SK-N-MC (cell line): Measurements from ENCODE around the gene VDAC1.
"Not testable (repeated sequence)": the region's sequence is repeated elsewhere in the genome, so short reads cannot be mapped to it uniquely, and the experiment has no call there.

Source experiments
- DNase-seq: peaks from one replicate; pipeline ENCODE4 v3.0.0-alpha.2; 2011; ENCODE audit warnings: low read depth, low spot score
- H3K27ac ChIP-seq: fragments of 200-600 bp; sonication (generic); 2 replicates; pipeline ENCODE4 v1.5.1; 2016; ENCODE audit warnings: mixed run types
- H3K36me3 ChIP-seq: fragments of 200-600 bp; sonication (generic); 2 replicates; pipeline ENCODE4 v1.6.1; 2017; ENCODE audit warnings: antibody characterized with exemption, low read length, mixed read lengths; ENCODE audit not compliant: insufficient read depth
- H3K4me3 ChIP-seq: fragments of 200-600 bp; sonication (generic); 2 replicates; pipeline ENCODE4 v1.5.1; 2016
- H3K9ac ChIP-seq: fragments of 200-600 bp; sonication (generic); 2 replicates; pipeline ENCODE4 v1.8.0; 2017; ENCODE audit warnings: mixed run types, mixed read lengths; ENCODE audit not compliant: insufficient read length
- H3K9me3 ChIP-seq: fragments of 200-600 bp; sonication (generic); 2 replicates; pipeline ENCODE4 v1.6.1; 2017; ENCODE audit warnings: low read depth, mild to moderate bottlenecking, antibody characterized with exemption, low read length, moderate library complexity, mixed read lengths
- EZH2 ChIP-seq: fragments of 200-600 bp; sonication (generic); IDR thresholded peaks from one replicate; pipeline ENCODE4 v1.6.1; 2017; ENCODE audit warnings: antibody characterized with exemption
- FOXP2 ChIP-seq: optimal IDR thresholded peaks from 2 replicates; pipeline ENCODE3; 2011; ENCODE audit warnings: mild to moderate bottlenecking, moderate library complexity; ENCODE audit not compliant: insufficient read depth; ENCODE audit errors: extremely low read length, control extremely low read depth
- POLR2AphosphoS5 ChIP-seq: IDR thresholded peaks from 2 replicates; pipeline ENCODE4 v1.6.1; 2012; ENCODE audit warnings: mild to moderate bottlenecking, low read depth, low read length, borderline replicate concordance

The VDAC1 gene

GRCh38 chr5:133938039-133938821 lies 66.5 kb downstream of the VDAC1 start:
- TF ChIP-seq FOXP2 (no peak), POLR2AphosphoS5 (no peak), EZH2 (no peak)
- no peaks in the 10 kb centered on the region for H3K9me3 ChIP-seq
- no peak overlapping the region for H3K9ac ChIP-seq
- no peaks in the 10 kb centered on the region for H3K36me3 ChIP-seq
- no peak overlapping the region for H3K4me3 ChIP-seq
- no peak for DNase-seq
- no peak overlapping the region for H3K27ac ChIP-seq

DNA sequence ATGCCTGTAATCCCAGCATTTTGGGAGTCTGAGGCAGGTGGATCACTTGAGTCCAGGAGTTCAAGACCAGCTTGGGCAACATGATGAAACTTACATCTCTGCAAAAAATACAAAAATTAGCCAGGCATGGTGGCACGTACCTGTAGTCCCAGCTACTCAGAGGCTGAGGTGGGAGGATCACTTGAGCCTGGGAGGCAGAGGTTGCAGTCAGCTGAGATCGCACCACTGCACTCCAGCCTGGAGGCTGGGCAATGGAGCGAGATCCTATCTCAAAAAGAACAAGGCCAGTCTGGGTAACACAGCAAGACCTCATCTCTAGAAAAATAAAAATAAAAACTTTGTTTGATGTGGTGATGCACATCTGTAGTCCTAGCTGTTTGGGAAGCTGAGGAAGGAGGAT lies 67.1 kb downstream of the VDAC1 start:
- not testable (repeated sequence) for H3K9ac ChIP-seq, H3K27ac ChIP-seq, H3K4me3 ChIP-seq, H3K9me3 ChIP-seq, H3K36me3 ChIP-seq, DNase-seq

- no peak for TF ChIP-seq POLR2AphosphoS5
- TF ChIP-seq FOXP2: no peak
- TF ChIP-seq EZH2: no peak
- no peak overlapping the region for H3K27ac ChIP-seq
- no peaks in the 10 kb centered on the region for H3K9me3 ChIP-seq
- H3K9ac ChIP-seq: no peak overlapping the region
- no peak for DNase-seq
- no peak overlapping the region for H3K4me3 ChIP-seq
- H3K36me3 ChIP-seq: no peaks in the 10 kb centered on the region
Measured at GRCh38 chr5:133936651-133937015, 68.1 kb downstream of the VDAC1 start.

DNA sequence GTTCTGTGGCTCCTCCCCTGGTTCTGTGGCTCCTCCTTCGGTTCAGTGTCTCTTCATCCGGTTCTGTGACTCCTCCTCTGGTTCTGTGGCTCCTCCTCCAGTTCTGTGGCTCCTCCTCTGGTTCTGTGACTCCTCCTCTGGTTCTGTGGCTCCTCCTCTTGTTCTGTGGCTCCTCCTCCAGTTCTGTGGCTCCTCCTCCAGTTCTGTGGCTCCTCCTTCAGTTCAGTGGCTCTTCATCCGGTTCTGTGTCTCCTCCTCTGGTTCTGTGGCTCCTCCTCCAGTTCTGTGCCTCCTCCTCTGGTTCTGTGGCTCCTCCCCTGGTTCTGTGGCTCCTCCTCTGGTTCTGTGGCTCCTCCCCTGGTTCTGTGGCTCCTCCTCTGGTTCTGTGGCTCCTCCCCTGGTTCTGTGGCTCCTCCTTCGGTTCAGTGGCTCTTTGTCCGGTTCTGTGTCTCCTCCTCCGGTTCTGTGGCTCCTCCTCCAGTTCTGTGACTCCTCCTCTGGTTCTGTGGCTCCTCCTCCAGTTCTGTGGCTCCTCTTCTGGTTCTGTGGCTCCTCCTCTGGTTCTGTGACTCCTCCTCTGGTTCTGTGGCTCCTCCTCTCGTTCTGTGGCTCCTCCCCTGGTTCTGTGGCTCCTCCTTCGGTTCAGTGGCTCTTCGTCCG lies 68.7 kb downstream of the VDAC1 start:
- not testable (repeated sequence) for H3K9ac ChIP-seq, DNase-seq, H3K4me3 ChIP-seq, H3K9me3 ChIP-seq, H3K27ac ChIP-seq, H3K36me3 ChIP-seq

- no peaks in the 10 kb centered on the region for H3K9me3 ChIP-seq
- H3K36me3 ChIP-seq: no peaks in the 10 kb centered on the region
- H3K27ac ChIP-seq: no peak overlapping the region
- H3K9ac ChIP-seq: no peak overlapping the region
- TF ChIP-seq FOXP2 (no peak), EZH2 (no peak), POLR2AphosphoS5 (no peak)
- DNase-seq: no peak
- no peak overlapping the region for H3K4me3 ChIP-seq
Measured at GRCh38 chr5:133935667-133935940, 69.2 kb downstream of the VDAC1 start.

GRCh38 chr5:133934822-133935666 lies 69.7 kb downstream of the VDAC1 start:
- Histone ChIP-seq H3K4me3 (no peak overlapping the region), H3K9me3 (no peaks in the 10 kb centered on the region), H3K27ac (no peak overlapping the region), H3K36me3 (no peaks in the 10 kb centered on the region), H3K9ac (no peak overlapping the region)
- no peak for TF ChIP-seq FOXP2
- no peak for TF ChIP-seq POLR2AphosphoS5
- no peak for TF ChIP-seq EZH2
- no peak for DNase-seq

DNA sequence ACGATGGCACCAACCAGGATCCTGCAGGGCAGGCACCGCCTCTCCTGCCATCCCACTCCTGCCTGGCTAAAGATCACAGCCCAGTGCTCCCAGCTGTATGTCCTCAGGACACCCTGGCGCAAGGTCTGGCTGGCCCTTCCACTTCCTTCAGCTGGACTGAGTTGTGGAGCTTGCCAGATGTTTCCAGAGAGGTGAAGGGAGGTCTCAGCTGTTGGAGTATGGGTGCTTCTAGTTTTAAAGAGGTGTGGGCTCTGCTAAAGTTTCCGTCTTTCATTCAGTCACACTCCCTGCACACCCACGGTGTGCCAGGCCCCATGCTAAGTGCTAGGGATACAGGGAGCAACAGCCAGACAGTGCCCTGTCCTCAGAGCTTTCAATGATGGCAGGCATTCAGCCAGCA lies 70.5 kb downstream of the VDAC1 start:
- Histone ChIP-seq H3K4me3 (no peak overlapping the region), H3K27ac (no peak overlapping the region), H3K9ac (no peak overlapping the region), H3K36me3 (no peaks in the 10 kb centered on the region), H3K9me3 (no peaks in the 10 kb centered on the region)
- no peak for DNase-seq
- TF ChIP-seq FOXP2: no peak
- TF ChIP-seq EZH2: no peak
- TF ChIP-seq POLR2AphosphoS5: no peak

DNA sequence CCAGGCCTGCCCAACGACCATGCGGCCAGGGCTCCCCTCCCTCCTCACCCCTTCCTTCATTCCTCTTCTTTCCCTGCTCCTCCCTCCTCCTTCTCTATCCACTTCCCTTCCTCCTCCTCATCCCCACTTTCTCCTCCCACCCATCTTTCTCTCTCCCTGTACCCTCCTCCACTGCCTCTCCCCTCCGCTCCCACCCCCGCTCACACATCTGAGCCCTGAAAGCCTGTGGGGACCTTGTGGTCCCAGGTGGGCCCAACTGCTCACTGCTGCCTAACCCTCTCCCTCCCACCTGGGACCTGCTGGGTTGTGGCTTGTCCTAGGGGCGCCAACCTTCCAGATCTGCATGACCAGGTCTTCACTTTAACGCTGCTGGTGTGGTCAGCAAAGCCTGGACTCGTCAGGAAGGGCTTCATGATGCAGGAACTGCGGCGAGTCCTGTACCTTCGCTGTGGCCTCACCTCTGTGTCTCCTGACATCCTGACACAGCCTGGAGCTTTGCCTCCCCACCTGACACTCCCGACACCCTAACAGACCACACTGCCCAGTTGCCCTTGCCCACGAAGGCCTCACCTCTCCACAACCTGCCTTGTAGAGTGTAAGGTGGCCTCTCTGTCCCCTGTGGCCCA lies 71.0 kb downstream of the VDAC1 start:
- no peak for TF ChIP-seq EZH2
- TF ChIP-seq POLR2AphosphoS5: no peak
- no peak for TF ChIP-seq FOXP2
- H3K36me3 ChIP-seq: no peaks in the 10 kb centered on the region

DNA sequence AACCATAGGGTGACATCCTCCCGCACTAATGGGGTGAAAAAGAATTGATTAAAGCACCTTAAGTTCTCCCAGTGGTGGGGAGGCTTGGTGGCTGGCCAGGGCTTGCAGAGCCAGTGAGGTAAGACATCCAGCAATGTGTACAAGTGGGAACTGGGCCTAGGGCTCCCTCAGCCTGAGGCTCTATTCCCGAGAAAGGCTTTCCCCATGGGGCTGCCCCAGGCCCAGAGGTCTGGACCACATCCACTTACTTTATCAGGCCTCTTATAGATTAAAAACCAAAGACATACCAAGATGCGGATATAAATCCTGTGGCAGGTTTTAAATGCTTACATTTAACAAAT lies 71.6 kb downstream of the VDAC1 start:
- no peak overlapping the region for H3K9ac ChIP-seq
- TF ChIP-seq EZH2 (no peak), FOXP2 (no peak), POLR2AphosphoS5 (no peak)
- H3K9me3 ChIP-seq: no peaks in the 10 kb centered on the region
- H3K36me3 ChIP-seq: no peaks in the 10 kb centered on the region
- H3K27ac ChIP-seq: no peak overlapping the region
- DNase-seq: no peak
- H3K4me3 ChIP-seq: no peak overlapping the region

More for the DNA sequence above, 71.0 kb downstream of the VDAC1 start:
- Histone ChIP-seq H3K4me3 (no peak overlapping the region), H3K9me3 (no peaks in the 10 kb centered on the region), H3K9ac (no peak overlapping the region), H3K27ac (no peak overlapping the region)
- no peak for DNase-seq
